ENCODE results near the gene FNDC3B.

FNDC3B gene

DNA sequence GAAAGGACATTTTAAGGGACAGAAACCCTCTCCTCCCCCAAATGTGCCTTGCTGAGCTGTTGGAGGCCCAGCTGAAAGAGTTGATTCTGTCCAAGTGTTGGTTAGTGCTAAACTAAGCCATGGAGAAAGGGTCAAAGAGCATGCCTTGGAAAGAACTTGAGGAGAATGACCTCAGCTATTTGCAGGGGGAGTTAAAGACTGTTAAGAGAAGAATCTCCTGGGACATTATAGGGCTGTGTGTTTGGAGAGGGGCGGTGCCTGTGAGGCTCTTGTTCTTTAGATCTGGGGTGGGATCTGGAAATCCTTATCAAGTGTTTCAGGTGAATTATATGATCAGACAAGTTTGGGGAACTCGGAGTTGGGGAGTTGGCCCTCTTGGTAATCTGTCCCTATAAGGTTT, 13.0 kb downstream of the FNDC3B start:
- TF ChIP-seq, protein P1, sequence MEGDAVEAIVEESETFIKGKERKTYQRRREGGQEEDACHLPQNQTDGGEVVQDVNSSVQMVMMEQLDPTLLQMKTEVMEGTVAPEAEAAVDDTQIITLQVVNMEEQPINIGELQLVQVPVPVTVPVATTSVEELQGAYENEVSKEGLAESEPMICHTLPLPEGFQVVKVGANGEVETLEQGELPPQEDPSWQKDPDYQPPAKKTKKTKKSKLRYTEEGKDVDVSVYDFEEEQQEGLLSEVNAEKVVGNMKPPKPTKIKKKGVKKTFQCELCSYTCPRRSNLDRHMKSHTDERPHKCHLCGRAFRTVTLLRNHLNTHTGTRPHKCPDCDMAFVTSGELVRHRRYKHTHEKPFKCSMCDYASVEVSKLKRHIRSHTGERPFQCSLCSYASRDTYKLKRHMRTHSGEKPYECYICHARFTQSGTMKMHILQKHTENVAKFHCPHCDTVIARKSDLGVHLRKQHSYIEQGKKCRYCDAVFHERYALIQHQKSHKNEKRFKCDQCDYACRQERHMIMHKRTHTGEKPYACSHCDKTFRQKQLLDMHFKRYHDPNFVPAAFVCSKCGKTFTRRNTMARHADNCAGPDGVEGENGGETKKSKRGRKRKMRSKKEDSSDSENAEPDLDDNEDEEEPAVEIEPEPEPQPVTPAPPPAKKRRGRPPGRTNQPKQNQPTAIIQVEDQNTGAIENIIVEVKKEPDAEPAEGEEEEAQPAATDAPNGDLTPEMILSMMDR (conservative IDR thresholded peaks at IDR 0.05; ENCODE audit: control insufficient read depth, insufficient read depth, low read depth, low read length) = no peak
- no peak for DNase-seq (ENCODE audit: low read depth)
- no peak overlapping the region for H3K4me3 ChIP-seq (ENCODE audit: control insufficient read depth, low read depth, low read length)

DNA sequence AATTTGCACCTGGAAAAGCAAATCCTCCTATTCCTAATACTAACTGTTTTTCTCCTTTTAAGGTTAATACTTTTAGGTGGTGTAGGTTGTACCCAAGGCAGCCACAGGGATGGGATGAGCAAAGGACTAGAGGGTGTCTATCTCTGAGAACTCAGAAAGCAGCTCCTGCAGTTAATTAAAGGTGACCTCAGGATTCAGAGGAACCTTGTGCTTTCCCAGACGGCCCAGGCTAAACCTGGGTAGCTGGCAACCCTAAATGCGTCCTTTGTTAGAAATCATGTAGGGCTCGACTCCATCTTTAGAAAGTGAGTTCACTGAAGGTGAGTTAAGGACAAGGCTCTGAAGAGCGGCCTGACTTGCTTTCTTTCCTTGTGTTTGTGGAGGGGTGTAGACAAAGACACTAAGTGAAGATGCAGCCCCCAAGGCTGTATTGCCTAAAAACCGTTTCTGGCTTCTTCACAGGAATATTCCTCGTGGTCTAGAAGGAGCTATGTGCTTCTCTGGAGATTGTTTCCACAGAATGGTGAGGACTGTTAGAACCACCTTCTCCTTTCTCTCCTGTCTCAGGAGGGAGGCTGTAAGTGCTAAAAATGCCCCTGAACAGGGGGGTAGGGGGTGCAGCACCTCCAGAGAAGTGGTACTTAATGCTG, 14.9 kb downstream of the FNDC3B start:
- no peak overlapping the region for H3K4me3 ChIP-seq (ENCODE audit: control insufficient read depth, low read depth, low read length)
- no peak for DNase-seq (ENCODE audit: low read depth)
- TF ChIP-seq, protein P1 (conservative IDR thresholded peaks at IDR 0.05; ENCODE audit: control insufficient read depth, insufficient read depth, low read depth, low read length) = no peak

DNA sequence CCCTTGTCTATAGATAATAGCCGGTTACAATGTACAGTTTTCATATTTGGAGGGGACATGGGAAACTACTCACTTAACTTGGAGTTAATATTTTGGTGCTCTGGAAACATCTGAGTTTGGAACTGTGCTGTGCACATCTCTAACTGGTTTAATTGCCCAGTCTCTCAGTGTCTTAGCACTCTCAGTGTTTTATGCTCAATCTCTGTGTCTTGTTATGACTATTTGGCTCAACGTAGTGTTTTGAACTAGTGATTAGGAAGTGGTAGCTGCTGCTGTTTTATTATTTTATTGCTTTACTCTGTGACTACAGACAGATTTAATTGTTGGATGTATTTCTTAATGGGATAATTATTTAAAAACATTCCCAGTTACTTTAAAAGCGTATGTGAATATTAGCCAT, 17.0 kb downstream of the FNDC3B start:
- TF ChIP-seq, protein P1 (conservative IDR thresholded peaks at IDR 0.05; ENCODE audit: control insufficient read depth, insufficient read depth, low read depth, low read length) = no peak
- H3K4me3 ChIP-seq (ENCODE audit: control insufficient read depth, low read depth, low read length) = no peak overlapping the region
- no peak for DNase-seq (ENCODE audit: low read depth)

DNA sequence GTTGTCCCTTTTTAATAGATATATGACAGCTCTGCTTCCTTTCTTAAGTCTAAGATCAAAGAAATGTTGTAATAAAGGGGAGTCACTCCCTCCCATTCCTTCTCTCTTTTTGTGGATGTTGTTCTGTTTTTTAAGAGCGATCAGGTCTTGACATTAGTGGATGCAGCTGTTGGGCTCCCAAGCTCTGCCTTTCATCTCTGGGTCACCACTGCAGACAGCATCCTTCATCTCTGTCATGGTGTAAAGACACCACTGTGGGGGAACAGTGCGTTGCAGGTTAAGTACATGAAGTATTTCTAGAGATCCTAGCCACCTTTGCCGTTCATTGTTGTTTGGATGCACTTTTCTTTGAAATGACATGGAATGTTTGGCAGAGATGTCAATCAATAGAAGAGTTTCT, 17.7 kb downstream of the FNDC3B start:
- DNase-seq (ENCODE audit: low read depth) = no peak
- no peak overlapping the region for H3K4me3 ChIP-seq (ENCODE audit: control insufficient read depth, low read depth, low read length)
- TF ChIP-seq, protein P1 (conservative IDR thresholded peaks at IDR 0.05; ENCODE audit: control insufficient read depth, insufficient read depth, low read depth, low read length) = no peak

DNA sequence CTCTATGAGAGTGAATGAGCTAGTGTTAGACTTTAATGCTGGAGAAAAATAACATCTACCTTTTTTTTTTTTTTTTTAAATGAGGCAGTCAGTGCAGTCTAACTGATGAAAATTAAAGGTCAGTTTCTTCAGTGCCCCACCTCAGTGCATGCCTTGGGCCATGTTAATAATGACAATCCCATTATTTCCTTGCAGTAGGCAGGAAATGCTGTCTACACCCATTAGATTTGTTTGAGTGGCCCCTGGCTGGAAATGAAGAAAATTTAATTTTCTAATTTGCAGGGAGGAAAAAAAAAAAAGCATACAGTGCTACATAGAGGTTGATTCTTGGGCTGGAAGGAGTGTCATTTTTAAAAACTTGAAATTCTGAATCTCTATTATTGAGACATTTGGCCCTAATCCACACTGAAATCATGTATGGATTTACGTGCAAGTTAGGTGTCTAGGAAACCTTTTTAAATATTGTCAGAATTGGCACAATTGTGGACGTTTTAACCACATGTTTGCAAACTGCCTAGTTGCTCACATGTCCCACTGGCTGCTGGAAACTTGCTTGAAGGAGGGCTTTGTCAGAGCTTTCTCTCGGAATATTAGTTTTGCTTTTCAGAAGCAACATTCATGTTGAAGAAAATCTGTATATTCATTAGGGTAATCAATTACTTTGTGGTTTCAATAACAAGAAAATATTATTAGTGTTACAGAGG, 18.4 kb downstream of the FNDC3B start:
- no peak overlapping the region for H3K4me3 ChIP-seq (ENCODE audit: control insufficient read depth, low read depth, low read length)
- TF ChIP-seq, protein P1 (conservative IDR thresholded peaks at IDR 0.05; ENCODE audit: control insufficient read depth, insufficient read depth, low read depth, low read length) = no peak
- no peak for DNase-seq (ENCODE audit: low read depth)

DNA sequence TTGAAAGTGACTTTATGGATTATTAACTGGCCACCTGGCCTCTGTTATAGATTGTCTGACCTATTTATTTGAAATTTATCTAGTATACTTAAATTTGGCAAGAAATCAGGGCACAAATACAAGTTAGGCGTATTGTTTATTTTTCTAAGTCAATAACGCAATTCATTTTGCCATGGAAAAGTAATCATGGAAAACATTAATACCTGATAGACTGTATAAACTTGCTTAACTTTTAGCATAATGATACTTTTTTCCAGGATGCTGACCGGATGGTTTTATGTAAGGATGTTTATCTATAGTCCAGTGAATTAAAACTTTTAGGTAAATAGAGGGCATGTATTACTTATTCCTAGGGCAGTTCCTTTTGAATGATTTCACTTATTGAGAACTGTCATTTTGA, 20.2 kb downstream of the FNDC3B start:
- DNase-seq (ENCODE audit: low read depth) = no peak
- TF ChIP-seq, protein P1 (conservative IDR thresholded peaks at IDR 0.05; ENCODE audit: control insufficient read depth, insufficient read depth, low read depth, low read length) = no peak
- no peak overlapping the region for H3K4me3 ChIP-seq (ENCODE audit: control insufficient read depth, low read depth, low read length)

Measured in fibroblast of mammary gland (primary cell).